ENCODE results near the gene SIDT1.

The SIDT1 gene

GRCh38 chr3:113531826-113532697 is at the start of gene SIDT1:
Gene SIDT1 (plus strand): TSS chr3:113532555. CDS start chr3:113533022, 467 bp downstream.
- no peak for DNase-seq (ENCODE audit: low read depth)

DNA sequence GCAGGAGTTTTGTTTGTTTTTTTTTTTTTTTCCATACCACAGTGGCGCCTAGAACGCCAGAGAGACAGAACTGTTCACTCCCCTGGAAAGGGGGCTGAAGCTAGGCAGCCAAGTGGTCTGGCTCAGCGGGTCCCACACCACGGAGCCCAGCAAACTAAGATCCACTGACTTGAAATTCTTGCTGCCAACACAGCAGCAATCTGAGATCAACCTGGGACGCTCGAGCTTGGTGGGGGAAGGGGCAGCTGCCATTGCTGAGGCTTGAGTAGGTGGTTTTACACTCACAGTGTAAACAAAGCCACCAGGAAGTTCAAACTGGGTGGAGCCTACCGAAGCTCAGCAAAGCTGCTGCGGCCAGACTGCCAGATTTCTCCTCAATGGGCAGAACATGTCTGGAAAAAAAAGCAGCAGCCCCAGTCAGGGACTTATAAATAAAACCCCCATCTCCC is 47.2 kb upstream of the SIDT1 start:
- DNase-seq (ENCODE audit: low read depth): no peak

GRCh38 chr3:113495035-113495434 is 37.3 kb upstream of the SIDT1 start:
- no peak for DNase-seq (ENCODE audit: low read depth)

GRCh38 chr3:113496924-113497323 is 35.4 kb upstream of the SIDT1 start:
- DNase-seq (ENCODE audit: low read depth): no peak

DNA sequence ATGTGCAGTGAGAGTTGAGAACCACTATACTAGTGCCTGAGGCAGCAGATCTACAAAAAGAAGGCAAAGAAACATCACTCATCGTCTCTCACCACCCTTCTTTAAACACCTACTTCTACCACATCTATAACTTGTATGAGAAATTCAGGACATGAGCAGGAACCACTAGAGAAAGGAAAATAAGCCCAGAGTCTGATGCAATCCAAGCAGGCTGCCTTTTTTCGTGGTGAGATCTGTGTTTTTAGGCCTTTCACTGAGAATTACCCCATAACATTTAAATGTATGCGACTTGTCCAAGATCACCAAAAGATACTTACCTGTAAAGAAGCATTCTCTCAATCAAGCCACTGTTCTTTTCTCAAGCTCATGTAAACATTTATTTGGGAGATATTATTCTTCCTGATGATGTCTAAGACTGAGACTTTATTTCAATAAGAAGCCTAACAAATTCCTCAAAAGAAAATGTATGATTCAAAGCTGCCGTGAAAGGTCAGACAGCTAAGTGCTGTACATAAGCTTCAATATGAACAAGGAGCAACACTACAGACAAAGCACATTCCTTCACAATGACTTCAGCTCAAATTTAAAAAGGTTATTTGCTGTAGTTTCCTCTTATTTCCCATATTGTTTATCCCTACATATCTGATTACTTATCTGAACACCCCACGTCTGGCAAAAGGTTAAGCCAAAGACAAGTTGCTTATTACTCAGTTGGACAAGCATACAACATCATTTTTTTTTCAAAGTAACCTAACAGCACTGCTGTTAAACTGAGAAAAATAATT is 33.9 kb upstream of the SIDT1 start:
- DNase-seq (ENCODE audit: low read depth): peak; percentile 83

GRCh38 chr3:113499081-113499480 is 33.3 kb upstream of the SIDT1 start:
- DNase-seq (ENCODE audit: low read depth): peak; percentile 36

DNA sequence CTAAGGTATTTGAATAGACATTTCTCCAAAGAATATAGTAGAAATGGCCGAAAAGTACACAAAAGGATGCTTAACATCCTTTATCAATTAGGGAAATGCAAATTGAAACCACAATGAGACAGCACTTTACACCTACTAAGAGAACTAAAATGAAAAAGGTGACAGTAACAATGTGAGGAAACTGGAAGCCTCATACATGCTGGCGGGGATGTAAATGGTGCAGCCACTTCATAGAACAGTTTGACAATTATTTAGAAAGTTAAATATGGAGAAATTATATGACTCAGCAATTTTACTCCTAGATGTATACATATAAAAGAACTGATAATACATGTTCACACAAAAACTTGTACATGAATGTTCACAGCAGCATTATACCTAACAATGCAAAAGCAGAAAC is 30.8 kb upstream of the SIDT1 start:
- DNase-seq (ENCODE audit: low read depth): no peak

- DNase-seq (ENCODE audit: low read depth): no peak
Measured at GRCh38 chr3:113505867-113506266, 26.5 kb upstream of the SIDT1 start.

- no peak for DNase-seq (ENCODE audit: low read depth)
Measured at GRCh38 chr3:113507501-113508067, 24.8 kb upstream of the SIDT1 start.

DNA sequence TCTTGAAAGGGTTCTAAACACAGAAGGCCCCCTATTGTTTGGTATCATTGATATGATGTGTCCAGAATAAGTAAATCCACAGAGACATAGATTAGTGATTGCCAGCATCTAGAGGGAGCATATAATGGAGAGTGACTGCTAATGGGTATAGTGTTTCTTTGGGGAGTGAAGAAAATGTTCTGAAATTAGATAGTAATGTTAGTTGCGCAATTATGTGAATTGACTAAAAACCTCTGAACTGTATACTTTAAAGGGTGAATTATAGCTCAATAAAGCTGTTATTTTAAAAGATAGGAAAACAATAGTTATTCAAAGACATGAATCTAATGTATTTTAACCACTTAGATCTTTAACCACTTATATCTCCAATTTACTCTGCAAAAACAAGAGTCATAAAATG is 23.4 kb upstream of the SIDT1 start:
- DNase-seq (ENCODE audit: low read depth): no peak

DNA sequence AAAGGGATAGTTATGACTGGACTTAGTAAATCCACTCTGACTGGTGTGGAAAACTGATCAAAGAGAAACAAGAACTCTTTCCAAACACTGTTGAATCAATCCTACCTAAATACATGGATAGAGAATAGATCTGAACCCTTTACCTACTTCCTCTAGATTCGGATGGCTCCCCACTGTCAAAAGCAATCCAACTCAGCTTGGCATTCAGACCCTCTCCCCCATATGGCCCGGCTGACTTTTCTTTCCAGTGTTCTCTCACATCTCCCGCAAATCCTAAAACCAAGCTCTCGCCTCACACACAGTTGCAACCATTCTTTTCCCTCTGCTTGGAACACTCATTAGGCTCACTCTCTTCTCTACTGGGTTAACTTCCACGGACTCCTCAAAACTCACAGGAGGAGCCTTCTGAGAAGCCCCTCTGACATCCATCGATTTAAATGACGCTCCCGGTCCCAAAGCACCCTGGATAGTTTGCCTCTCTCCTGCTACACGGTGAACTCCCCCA is 18.0 kb upstream of the SIDT1 start:
- DNase-seq (ENCODE audit: low read depth): no peak

DNA sequence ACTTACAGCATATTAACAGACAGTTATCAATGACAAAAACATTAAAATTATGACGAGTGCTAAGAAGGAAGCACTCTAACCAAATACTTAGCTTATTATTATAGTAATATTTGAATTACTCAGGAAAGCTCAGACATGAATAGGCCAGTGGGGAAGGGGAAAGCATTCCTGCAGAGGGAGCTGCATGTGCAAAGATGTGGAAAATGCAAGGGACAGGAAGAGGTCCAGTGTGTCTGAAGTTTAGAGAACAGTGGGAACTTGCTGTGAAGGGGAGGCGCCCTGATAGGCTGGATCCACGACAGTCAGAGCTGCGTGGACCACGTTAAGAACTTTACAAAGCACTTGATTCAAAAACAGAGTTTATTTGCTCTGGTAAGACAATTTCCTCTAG is 16.2 kb upstream of the SIDT1 start:
- no peak for DNase-seq (ENCODE audit: low read depth)

DNA sequence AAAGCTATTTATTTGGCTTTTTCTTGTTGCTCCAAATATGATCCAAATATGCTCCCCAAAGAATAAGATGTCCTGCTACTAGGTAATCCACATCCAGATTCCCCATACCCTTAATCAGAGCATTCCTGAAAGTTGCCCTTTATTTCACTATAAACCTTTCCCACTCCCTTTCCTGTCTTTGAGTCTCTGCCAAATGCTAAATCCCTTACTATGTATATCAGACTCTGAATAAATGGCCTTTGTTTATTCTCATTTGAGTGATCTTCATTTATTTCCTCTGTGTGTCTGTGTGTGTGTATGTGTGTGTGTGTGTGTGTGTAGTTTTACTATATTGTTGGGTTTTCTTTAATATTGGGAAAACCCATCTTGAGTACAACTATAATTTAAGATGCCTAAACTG is 10.4 kb upstream of the SIDT1 start:
- DNase-seq (ENCODE audit: low read depth): no peak

- DNase-seq (ENCODE audit: low read depth): no peak
Measured at GRCh38 chr3:113523241-113523640, 9.1 kb upstream of the SIDT1 start.

GRCh38 chr3:113532698-113533533 is 561 bp downstream of the SIDT1 start:
- DNase-seq (ENCODE audit: low read depth): no peak

- DNase-seq (ENCODE audit: low read depth): no peak
Measured at GRCh38 chr3:113533534-113533892, 1.2 kb downstream of the SIDT1 start.

DNA sequence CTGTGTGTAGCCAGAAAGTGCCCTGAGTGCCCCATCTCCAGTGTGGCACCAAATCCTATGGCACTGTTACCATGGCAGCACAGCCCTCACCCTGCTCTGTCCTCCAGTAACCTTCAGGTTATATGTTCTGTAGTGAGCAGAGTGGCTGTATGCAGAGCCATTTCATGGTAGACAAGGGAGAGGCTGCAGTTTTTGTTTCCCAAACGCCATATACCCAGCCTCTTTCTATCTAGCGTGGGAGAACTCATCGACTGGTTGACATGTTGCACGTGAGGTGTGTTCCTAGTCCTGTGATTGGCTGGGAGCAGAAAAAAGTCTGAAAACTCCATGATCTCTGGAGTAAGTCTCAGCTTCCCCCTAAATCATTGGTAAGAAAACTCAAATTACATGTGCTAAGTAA is 2.0 kb downstream of the SIDT1 start:
- no peak for DNase-seq (ENCODE audit: low read depth)

DNA sequence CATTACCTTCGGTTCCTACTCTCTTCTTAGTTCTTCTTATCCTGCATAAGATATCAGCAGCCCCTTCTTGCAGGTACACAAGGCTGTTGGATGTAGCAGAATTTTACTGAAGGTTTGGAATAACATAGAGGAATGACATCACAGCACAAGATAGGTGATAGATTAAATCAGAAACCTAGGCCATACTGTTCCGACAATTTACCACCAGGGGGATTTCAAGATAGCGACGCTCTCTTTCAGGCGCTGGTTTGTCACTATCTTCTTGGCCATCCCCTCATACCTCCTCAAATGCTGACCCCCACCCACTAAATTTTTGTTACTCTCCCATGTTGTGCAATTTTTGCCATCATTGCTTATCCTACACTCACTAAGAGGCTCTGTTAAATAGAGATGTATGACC is 3.5 kb downstream of the SIDT1 start:
- DNase-seq (ENCODE audit: low read depth): no peak

DNA sequence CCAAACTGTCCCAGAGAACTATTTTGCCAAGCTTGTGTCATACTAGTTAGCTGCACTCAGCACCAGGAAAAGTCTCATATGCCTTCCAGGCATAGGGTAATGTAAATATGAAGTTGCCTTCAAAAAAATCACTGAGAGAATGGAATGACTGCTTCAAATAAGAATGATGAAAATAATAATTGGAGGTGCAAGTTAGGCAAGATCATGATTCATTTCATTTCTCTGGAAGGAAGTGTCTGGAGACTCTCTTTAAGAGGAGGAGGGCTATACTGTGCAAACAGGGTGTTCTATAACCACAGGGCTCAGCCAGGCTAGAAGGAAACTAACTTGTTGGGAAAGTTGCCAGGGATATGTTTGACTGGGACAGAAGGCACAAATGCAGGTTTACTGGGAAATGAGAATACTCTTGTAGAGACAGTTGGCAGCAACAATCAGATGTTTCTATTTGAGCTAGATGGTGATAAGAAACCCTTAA is 4.3 kb downstream of the SIDT1 start:
- no peak for DNase-seq (ENCODE audit: low read depth)

DNA sequence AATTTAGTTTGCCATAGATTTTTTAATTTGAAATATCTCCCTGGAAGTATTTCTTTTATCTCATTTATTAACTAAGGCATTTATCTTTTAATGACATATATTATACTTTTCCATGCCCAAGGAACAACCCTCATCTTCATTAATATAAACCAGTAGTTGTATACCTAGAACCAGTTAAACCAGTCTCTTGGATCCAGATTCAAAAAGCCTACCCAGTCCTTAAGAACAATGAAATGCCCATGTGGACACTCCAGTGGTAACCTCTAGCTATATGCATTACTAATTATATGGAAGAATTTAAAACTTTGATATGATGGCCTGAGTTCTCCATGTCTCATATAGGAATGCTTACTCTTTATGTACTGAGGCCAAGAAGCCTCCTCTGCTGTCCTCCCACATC is 4.8 kb downstream of the SIDT1 start:
- DNase-seq (ENCODE audit: low read depth): no peak

- DNase-seq (ENCODE audit: low read depth): no peak
Measured at GRCh38 chr3:113541519-113541918, 9.2 kb downstream of the SIDT1 start.

DNA sequence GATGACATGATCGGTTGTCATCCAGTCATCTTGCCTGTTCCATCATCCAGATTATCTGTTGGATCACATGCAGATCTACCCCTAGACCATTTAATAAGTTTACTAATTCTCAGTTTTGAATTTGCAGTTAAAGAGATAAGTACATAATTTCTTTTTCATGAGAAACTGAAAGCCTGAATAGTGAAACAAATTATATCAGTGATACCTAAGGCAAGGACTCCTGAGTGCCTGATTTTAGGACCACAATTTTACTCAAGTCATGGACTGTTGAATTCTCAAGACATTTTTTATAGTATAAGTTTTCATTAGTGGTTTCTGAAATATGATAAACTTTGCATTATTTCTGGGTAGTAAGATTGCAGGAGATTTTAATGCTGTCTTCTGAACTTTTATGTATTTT is 13.2 kb downstream of the SIDT1 start:
- no peak for DNase-seq (ENCODE audit: low read depth)

Measured in non-pigmented ciliary epithelial cell (primary cell).